Measurements from ENCODE around the gene AATF.

DNA sequence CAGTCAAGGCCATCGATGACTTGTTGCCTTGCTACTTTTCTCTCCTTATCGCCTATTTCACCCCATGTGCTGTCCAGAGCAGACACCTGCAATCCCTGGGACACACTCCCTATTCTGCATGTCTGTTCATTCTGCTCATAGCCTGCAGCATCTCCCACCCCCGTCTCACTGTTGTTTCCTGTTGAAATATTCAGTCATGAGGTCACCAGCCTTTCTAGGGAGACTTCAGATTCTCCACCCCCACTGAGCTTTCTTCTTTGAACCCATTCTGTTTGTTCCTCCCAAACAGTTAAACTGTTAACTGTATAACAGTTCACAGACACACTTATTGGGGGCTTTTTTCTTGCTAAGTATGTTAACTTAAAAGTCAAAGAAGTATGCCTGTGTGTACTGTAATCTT lies 94.4 kb downstream of the AATF start:
- TF ChIP-seq POLR2AphosphoS5 (IDR thresholded peaks at IDR 0.05), result no peak
- TF ChIP-seq CTCF (IDR thresholded peaks at IDR 0.05; ENCODE audit: poor library complexity, severe bottlenecking), result no peak
- no peak for TF ChIP-seq RAD21 (conservative IDR thresholded peaks at IDR 0.05)
